Aorta (tissue), 5 donors: ENCODE results near the gene SCAF4. TPM values are rescaled to one million over a fixed set of nuclear protein-coding genes. Genes with fewer than 3 reads are reported as not detected.

Experiments
- ATAC-seq: fragments of 200-7000 bp; cut with Tn5 transposase; one replicate; pipeline ENCODE4 v1.9.1; 2022; ENCODE audit warnings: moderate library complexity; ENCODE audit not compliant: low FRiP score
- DNase-seq, 2 donors: peaks; one replicate each; pipeline ENCODE4 v3.0.0-alpha.2; 2020
- H3K27ac ChIP-seq, 2 donors: one replicate each; pipeline ENCODE4 v1.5.1; 2013; ENCODE audit warnings: low read length in 2 of 2, mild to moderate bottlenecking in 2 of 2, moderate library complexity in 2 of 2, control low read depth in 1 of 2, inconsistent platforms in 1 of 2, low read depth in 1 of 2
- H3K27me3 ChIP-seq, 2 donors: one replicate each; pipeline ENCODE4 v1.6.1; 2013; ENCODE audit warnings: control low read depth in 1 of 2, low read length in 1 of 2, mild to moderate bottlenecking in 1 of 2, moderate library complexity in 1 of 2; ENCODE audit not compliant: insufficient read depth in 2 of 2, control insufficient read depth in 1 of 2
- H3K36me3 ChIP-seq, 2 donors: one replicate each; pipeline ENCODE4 v1.6.1; 2013; ENCODE audit warnings: control low read depth in 1 of 2, low read length in 1 of 2, mild to moderate bottlenecking in 1 of 2; ENCODE audit not compliant: insufficient read depth in 2 of 2, control insufficient read depth in 1 of 2
- H3K4me1 ChIP-seq, 2 donors: one replicate each; pipeline ENCODE4 v1.6.1; 2013; ENCODE audit warnings: low read length in 2 of 2, control low read depth in 1 of 2, mild to moderate bottlenecking in 1 of 2, moderate library complexity in 1 of 2; ENCODE audit not compliant: insufficient read depth in 2 of 2, control insufficient read depth in 1 of 2
- H3K4me3 ChIP-seq, 2 donors: one replicate each; pipeline ENCODE4 v1.5.1; 2013; ENCODE audit warnings: low read length in 2 of 2, control low read depth in 1 of 2, mild to moderate bottlenecking in 1 of 2
- H3K9me3 ChIP-seq: one replicate; pipeline ENCODE4 v1.6.1; 2013; ENCODE audit warnings: mild to moderate bottlenecking, low read length; ENCODE audit not compliant: control insufficient read depth
- WGBS, 2 donors: extraction: QIAGEN DNeasy Blood & Tissue Kit; methylation state at CpG; one replicate each; pipeline ENCODE4 v1.1.7; 2013; 5-methylcytosine and 5-hydroxymethylcytosine counted together
- intact Hi-C, 2 donors: fragments of 100-400 bp; cut with DNase I; formaldehyde crosslinking; loops; one replicate each; pipeline versions ENCODE4 v1.14.2 to v1.15.0; 2022
- polyA plus RNA-seq, 2 donors: library from polyadenylated mRNA; stranded (reverse); fragments of 200-250 nt; gene quantifications; one replicate each; pipeline ENCODE4 v1.2.3, GENCODE V29; 2013
- total RNA-seq, 2 donors: library from RNA; stranded (reverse); fragmentation: NEBNext Ultra II Directional; extraction: Animal tissue kit (Norgen Biotek cat#: 25700); gene quantifications; one replicate each; pipeline ENCODE4 v1.2.1, GENCODE V29; 2021
- donor health status: healthy with polysubstance abuse.
- donor health status: Bipolar disorder and iron deficiency.
- donor health status: DM: no; HTN: no; CAD: no.
- donor health status: DM: no; HTN: no; CAD: no.
- donor health status: DM: yes; HTN: yes; CAD: no.

SCAF4 gene
- total and polyA plus RNA-seq, 4 donors, result 5.3 to 33.9 (median 21.2) TPM

GRCh38 chr21:31693222-31693621 lies 38.7 kb downstream of the SCAF4 start:
- DNase-seq, result no peak
- no peak overlapping the region for H3K27ac ChIP-seq
- no peaks in the 10 kb centered on the region for H3K9me3 ChIP-seq
- intact Hi-C loops, result no loop called here
- H3K27me3 ChIP-seq, result no peaks in the 10 kb centered on the region
- no peaks in the 10 kb centered on the region for H3K4me1 ChIP-seq
- WGBS, 2 donors, result 96% methylated on average over 16 of the region's 16 CpGs
- peaks cover 3 to 5% of the 10 kb centered on the region in 2 donors for H3K36me3 ChIP-seq
- H3K4me3 ChIP-seq, result no peak overlapping the region
- ATAC-seq, result no peak

DNA sequence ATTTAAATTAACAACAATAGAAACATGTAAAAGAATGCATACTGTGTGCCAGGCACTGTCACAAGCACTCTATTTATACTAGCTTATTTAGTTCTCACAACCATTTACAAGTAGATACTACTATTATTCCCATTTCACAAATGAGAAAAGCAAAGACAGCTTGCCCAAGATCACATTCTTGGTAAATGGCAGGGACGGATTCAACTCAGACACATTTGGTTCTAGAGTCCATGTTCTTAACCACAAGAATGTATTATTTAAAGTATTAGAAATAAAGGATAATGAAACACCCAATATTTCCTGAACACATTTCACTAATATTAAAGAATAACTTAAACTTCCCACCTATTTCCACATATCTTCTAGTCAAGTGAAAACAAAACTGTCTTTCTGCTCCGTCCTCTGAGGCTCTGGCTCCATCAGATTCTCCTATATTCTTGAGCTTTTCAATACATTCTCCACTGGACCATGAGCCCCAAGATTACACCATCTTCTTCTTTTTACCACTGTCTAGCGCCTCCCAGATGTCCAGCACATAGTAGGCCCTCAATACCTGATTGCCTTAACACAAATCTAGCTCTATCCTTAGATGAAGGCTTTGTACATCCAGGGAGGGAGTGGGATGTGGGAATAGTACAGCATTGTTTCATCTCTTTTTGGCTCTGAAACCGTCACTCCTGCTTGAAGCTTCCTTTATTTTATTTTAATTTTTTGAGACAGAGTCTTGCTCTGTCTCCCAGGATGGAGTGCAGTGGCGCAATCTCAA lies 43.1 kb downstream of the SCAF4 start:
- Histone ChIP-seq H3K9me3 (no peaks in the 10 kb centered on the region), H3K27ac (no peak overlapping the region), H3K4me3 (no peak overlapping the region), H3K4me1 (no peaks in the 10 kb centered on the region), H3K27me3 (no peaks in the 10 kb centered on the region), H3K36me3 (peaks cover 3 to 9% of the 10 kb centered on the region in 2 donors)
- intact Hi-C loops, result no loop called here
- ATAC-seq (no peak), DNase-seq (no peak)
- WGBS, 2 donors, result 90 to 92% methylated on average over 5 of the region's 5 CpGs

DNA sequence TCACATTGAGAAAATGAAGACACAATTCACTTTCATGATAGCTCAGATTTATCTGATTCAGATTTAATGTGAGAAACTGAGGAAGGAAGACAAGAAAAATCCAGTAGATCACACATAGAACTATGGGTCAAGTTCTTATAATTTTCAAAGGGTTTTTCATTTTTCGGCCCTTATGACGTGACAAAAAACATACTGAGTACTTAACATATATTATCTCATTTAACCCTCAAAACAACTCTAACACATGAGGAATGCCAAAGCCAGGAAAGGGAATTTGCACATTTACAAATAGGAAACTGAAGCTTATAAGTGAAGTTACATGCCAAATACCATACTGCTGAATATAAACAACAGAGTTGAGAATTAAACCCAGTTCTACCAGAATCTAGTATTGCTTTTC lies 44.8 kb downstream of the SCAF4 start:
- no peaks in the 10 kb centered on the region for H3K4me1 ChIP-seq
- WGBS, 2 donors, result 89 to 92% methylated on average over 2 of the region's 2 CpGs
- intact Hi-C loops, result no loop called here

DNA sequence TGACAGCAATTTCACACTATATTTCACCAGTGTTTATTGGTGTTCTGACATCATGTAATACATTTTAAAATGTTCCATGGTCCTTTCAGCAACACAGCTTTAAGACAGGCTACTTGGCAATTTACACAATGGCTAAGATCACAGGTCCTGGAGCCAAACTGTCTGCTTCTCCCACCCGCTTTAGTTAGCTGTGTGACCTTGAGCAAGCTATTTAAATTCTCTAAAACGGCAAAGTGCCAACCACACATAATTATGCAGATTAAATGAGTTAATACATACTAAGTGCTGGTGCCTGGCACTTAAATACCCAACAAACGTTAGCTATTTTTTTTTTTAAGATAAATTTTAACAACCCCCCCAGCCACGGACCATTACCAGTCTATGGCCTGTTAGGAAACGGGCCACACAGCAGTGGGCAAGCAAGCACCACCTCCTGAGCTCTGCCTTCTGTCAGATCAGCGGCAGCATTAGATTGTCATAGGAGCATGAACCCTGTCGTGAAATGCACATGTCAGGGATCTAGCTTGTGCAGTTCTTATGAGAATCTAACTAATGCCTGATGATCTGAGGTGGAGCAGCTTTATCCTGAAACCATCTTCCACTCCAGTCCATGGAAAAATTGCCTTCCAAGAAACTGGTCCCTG lies 45.5 kb downstream of the SCAF4 start:
- DNase-seq (no peak), ATAC-seq (no peak)
- H3K36me3 ChIP-seq, result peaks cover 3 to 10% of the 10 kb centered on the region in 2 donors
- no peak overlapping the region for H3K27ac ChIP-seq
- H3K27me3 ChIP-seq, result no peaks in the 10 kb centered on the region
- H3K4me3 ChIP-seq, result no peak overlapping the region
- no peaks in the 10 kb centered on the region for H3K9me3 ChIP-seq
- intact Hi-C loops, result no loop called here
- 82 to 85% methylated on average over 7 of the region's 7 CpGs for WGBS, 2 donors
- no peaks in the 10 kb centered on the region for H3K4me1 ChIP-seq

More for the DNA sequence above, 44.8 kb downstream of the SCAF4 start:
- ATAC-seq (no peak), DNase-seq (no peak)
- Histone ChIP-seq H3K9me3 (no peaks in the 10 kb centered on the region), H3K27me3 (no peaks in the 10 kb centered on the region), H3K4me3 (no peak overlapping the region), H3K27ac (no peak overlapping the region), H3K36me3 (peaks cover 3 to 10% of the 10 kb centered on the region in 2 donors)

DNA sequence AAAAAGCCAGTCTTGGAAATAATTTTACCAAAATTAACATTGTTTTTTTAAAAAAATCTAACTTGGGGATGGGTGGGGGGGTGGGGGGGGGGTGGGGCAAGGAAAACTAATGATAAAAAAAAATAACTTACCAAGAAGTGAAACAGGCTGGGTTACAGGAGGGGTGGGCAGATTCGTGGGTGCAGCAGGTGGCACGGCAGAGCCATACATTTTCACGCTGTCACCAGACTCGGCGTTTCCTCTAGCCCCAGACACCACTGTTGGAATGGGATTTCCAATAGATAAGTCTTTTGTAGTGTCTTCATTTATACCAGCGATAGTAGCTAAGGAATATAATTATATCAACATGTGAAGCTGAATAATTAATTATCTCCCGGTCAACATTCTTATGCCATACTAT lies 47.0 kb downstream of the SCAF4 start:
- Histone ChIP-seq H3K27me3 (no peaks in the 10 kb centered on the region), H3K36me3 (peaks cover 3 to 8% of the 10 kb centered on the region in 2 donors), H3K9me3 (no peaks in the 10 kb centered on the region), H3K27ac (no peak overlapping the region), H3K4me1 (no peaks in the 10 kb centered on the region), H3K4me3 (no peak overlapping the region)
- DNase-seq, result no peak
- intact Hi-C loops, result no loop called here
- WGBS, 2 donors, result 93 to 95% methylated on average over 7 of the region's 7 CpGs
- no peak for ATAC-seq

DNA sequence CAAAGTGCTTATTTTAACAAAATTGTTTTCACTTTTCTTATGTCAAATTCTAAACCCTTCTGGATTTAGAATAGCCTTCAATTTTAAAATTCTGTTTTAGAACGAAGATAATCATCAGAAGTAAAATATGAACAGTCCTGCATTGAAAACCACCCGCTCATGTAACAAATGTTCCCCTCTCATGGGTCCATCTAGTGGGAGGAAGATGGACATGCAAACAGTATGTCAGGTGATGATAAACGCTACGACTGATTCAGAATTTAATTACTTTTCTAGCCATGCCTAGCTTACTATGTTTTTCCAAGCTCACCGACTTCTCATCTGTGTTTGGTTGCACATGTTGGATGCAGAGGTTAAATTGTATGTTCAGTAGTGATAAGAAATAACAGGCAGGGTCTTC lies 48.9 kb downstream of the SCAF4 start:
- no peak for DNase-seq
- intact Hi-C loops, result no loop called here
- no peaks in the 10 kb centered on the region for H3K9me3 ChIP-seq
- no peak overlapping the region for H3K4me3 ChIP-seq
- H3K4me1 ChIP-seq, result no peaks in the 10 kb centered on the region
- 75 to 83% methylated on average over 5 of the region's 5 CpGs for WGBS, 2 donors
- no peak for ATAC-seq
- peaks cover 3 to 8% of the 10 kb centered on the region in 2 donors for H3K36me3 ChIP-seq
- H3K27me3 ChIP-seq, result no peaks in the 10 kb centered on the region
- H3K27ac ChIP-seq, result no peak overlapping the region

- Histone ChIP-seq H3K4me3 (no peak overlapping the region), H3K27me3 (no peaks in the 10 kb centered on the region), H3K9me3 (no peaks in the 10 kb centered on the region), H3K4me1 (no peaks in the 10 kb centered on the region), H3K36me3 (peaks cover 3 to 6% of the 10 kb centered on the region in 2 donors), H3K27ac (no peak overlapping the region)
- ATAC-seq (no peak), DNase-seq (no peak)
- intact Hi-C loops, result no loop called here
Measured at GRCh38 chr21:31682620-31683019, 49.3 kb downstream of the SCAF4 start.

DNA sequence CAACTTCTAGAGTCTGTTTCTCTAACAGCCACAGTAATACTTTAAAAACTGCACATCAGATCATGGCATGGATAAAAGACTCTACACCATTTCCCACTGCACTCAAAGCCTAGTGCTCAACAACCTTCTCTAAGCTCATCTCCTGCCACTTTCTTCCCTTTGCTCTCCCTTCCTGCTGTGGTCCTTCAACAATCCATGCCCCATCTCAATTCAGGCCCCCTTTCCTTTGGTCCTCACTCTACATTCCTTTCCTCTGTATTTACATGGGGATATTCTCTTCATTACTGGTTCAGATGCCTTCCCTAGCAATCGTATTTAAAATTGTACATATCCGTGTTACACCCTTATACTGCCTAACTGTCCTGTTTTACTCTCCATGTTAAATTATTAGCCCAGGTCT lies 53.4 kb downstream of the SCAF4 start:
- WGBS, 2 donors, result 90 to 94% methylated on average over 2 of the region's 2 CpGs
- Histone ChIP-seq H3K4me1 (no peaks in the 10 kb centered on the region), H3K27ac (no peak overlapping the region), H3K9me3 (no peaks in the 10 kb centered on the region), H3K36me3 (peaks cover 3 to 4% of the 10 kb centered on the region in 2 donors), H3K4me3 (no peak overlapping the region), H3K27me3 (no peaks in the 10 kb centered on the region)
- DNase-seq (no peak), ATAC-seq (no peak)
- intact Hi-C loops, result no loop called here

DNA sequence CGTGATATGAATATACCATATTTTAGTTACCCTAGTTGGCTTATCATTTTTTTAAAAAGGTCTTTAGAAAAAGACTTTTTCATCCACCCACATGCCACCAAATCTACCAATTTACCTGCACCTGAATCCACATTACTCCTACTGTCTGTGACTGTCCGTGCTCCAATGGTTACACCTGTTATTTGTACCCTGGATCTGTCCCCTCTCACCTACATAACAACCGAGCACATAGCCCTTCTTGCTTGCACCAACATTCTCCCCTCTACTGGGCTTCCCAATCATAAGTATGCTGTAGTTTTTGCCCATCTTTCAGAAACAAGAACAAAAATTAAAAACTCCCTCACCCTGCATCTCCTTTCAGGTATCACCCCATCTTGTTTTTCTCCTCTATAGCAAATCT lies 54.9 kb downstream of the SCAF4 start:
- H3K4me3 ChIP-seq, result no peak overlapping the region
- H3K36me3 ChIP-seq, result peaks cover 2 to 3% of the 10 kb centered on the region in 2 donors
- H3K9me3 ChIP-seq, result no peaks in the 10 kb centered on the region
- 99% methylated on average over 3 of the region's 3 CpGs for WGBS, 2 donors
- H3K4me1 ChIP-seq, result no peaks in the 10 kb centered on the region
- no peak overlapping the region for H3K27ac ChIP-seq
- ATAC-seq (no peak), DNase-seq (no peak)
- intact Hi-C loops, result no loop called here
- H3K27me3 ChIP-seq, result no peaks in the 10 kb centered on the region
